GM13976 (cell line): ENCODE results near the gene STAC2.

Experiments used
- DNase-seq: peaks from one replicate; pipeline ENCODE4 v3.0.0; 2012; ENCODE audit warnings: low spot score
- CTCF ChIP-seq: IDR thresholded peaks from 2 replicates; pipeline ENCODE4 v1.5.1; 2012; ENCODE audit warnings: borderline replicate concordance, mild to moderate bottlenecking; ENCODE audit not compliant: insufficient read depth; ENCODE audit errors: extremely low read depth, missing control alignments, control extremely low read depth
- in situ Hi-C: fragments of 300-500 bp; cut with MboI; formaldehyde crosslinking; loops from one replicate; pipeline ENCODE4 v1.12.0; 2022; ENCODE audit warnings: low sequenced_read_pairs, mixed read lengths, inconsistent platforms; ENCODE audit not compliant: unreplicated experiment

Gene STAC2

GRCh38 chr17:39175695-39176093 is 50.1 kb downstream of the STAC2 start:
- DNase-seq = no peak
- in situ Hi-C loops = no loop called here
- TF ChIP-seq CTCF = no peak

- peak; percentile 93 for DNase-seq
- in situ Hi-C loops = no loop called here
- TF ChIP-seq CTCF = peak; percentile 77
Observed at GRCh38 chr17:39174920-39175694, 50.6 kb downstream of the STAC2 start.

GRCh38 chr17:39173526-39174274 is 52.0 kb downstream of the STAC2 start:
- no peak for DNase-seq
- no peak for TF ChIP-seq CTCF
- in situ Hi-C loops = no loop called here

GRCh38 chr17:39173080-39173479 is 52.7 kb downstream of the STAC2 start:
- in situ Hi-C loops = no loop called here
- TF ChIP-seq CTCF = no peak
- DNase-seq = no peak

- in situ Hi-C loops = no loop called here
Observed at GRCh38 chr17:39171933-39172332, 53.8 kb downstream of the STAC2 start.

GRCh38 chr17:39170558-39170957 is 55.2 kb downstream of the STAC2 start:
- in situ Hi-C loops = no loop called here

More at GRCh38 chr17:39171933-39172332, 53.8 kb downstream of the STAC2 start:
- no peak for DNase-seq
- TF ChIP-seq CTCF = no peak

More at GRCh38 chr17:39170558-39170957, 55.2 kb downstream of the STAC2 start:
- no peak for TF ChIP-seq CTCF
- DNase-seq = no peak
